Testis (tissue), 3 donors: Measurements from ENCODE around the gene AK9. TPM values are rescaled to one million over a fixed set of nuclear protein-coding genes. Genes with fewer than 3 reads are reported as not detected.

ENCODE experiments used
- DNase-seq: peaks from one replicate; pipeline ENCODE4 v3.0.0-alpha.2; 2019
- H3K27ac ChIP-seq, 2 donors: fragments of 200-600 bp; sonication (generic); one replicate each; pipeline ENCODE4 v1.5.1; 2019
- H3K27me3 ChIP-seq: fragments of 200-600 bp; sonication (generic); one replicate; pipeline ENCODE4 v1.5.1; 2019
- H3K36me3 ChIP-seq: fragments of 200-600 bp; sonication (generic); one replicate; pipeline ENCODE4 v1.5.1; 2017; ENCODE audit warnings: low read depth; ENCODE audit errors: missing control alignments
- H3K4me1 ChIP-seq: fragments of 200-600 bp; sonication (generic); one replicate; pipeline ENCODE4 v1.5.1; 2019
- H3K4me3 ChIP-seq, 2 donors: fragments of 200-600 bp; sonication (generic); one replicate each; pipeline ENCODE4 v1.5.1; 2017 to 2019
- H3K9me3 ChIP-seq: fragments of 200-600 bp; sonication (generic); one replicate; pipeline ENCODE4 v1.5.1; 2017
- POLR2A ChIP-seq: fragments of 450-650 bp; IDR thresholded peaks from one replicate; pipeline ENCODE4 v1.6.1; 2017; ENCODE audit warnings: antibody characterized with exemption, mild to moderate bottlenecking, moderate library complexity
- WGBS, 2 donors: methylation state at CpG; one replicate each; pipeline ENCODE4 v1.1.5; 2018; 5-methylcytosine and 5-hydroxymethylcytosine counted together
- intact Hi-C: fragments of 100-400 bp; cut with DNase I; formaldehyde crosslinking; loops from one replicate; pipeline ENCODE4 v1.15.1; 2023; ENCODE audit warnings: low total_unique reads
- polyA plus RNA-seq: library from polyadenylated mRNA; stranded (reverse); fragments of 350-450 nt; fragmentation: Illumina TruSeq; extraction: RNeasy Lipid Tissue Mini Kit (QIAGEN cat#74804); gene quantifications from one replicate; pipeline ENCODE4 v1.2.3, GENCODE V29; 2014; ENCODE audit warnings: low read depth, low replicate concordance; ENCODE audit not compliant: insufficient read depth
- total RNA-seq, 2 donors: library from RNA; depleted of rRNA; stranded (reverse); fragments of >200 nt; gene quantifications; one replicate each; pipeline ENCODE4 v1.2.3, GENCODE V29; 2016
- TF ChIP-seq, protein P1 (sequence below), 3 experiments: fragments of 450-650 bp in 2 of 3; fragments of 200-600 bp in 1 of 3; sonication (generic) in 1 of 3; IDR thresholded peaks; one replicate each; pipeline ENCODE4 v1.5.1; 2016 to 2019; ENCODE audit warnings: antibody characterized with exemption in 3 of 3, mild to moderate bottlenecking in 2 of 3, moderate library complexity in 1 of 3

The AK9 gene
- total and polyA plus RNA-seq, 3 donors from 2014 or later: 15.2 to 49.4 (median 33.6) TPM

DNA sequence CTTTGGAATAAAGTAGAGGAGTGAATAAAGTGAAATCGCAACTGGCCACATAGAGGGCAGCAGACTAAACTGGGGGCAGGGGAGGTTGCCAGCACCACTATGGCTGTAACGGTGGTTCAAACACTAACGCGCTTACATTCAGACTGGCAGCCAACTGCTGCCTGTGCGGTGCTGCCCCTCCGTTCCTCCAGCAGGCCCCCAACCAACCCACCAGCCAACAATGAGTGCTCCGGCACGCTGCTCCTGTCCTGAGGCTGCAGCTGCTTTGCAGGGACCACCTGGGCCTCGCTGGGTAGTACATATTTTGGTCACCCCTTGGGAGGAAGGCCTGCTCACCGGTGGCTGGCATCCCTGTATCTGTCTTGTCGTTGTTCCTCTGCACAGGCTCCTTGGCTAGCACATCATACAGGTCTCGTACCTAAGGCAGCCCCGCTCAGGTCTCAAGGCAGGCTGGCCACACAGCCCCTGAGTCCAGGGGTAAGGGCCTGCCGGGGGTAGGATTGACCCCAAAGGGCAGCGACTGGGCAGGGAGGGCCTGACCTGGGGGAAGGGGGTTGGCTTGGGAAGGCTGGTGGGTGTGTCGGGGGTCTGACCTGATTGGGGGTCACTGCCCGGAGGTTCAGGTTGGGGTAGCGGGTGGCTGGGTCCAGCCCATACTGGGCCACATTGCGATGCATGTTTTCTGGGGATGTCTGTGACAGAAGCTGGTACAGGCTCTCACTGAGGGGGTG, 241.8 kb downstream of the AK9 start:
- Histone ChIP-seq H3K36me3 (no peaks in the 10 kb centered on the region), H3K4me3 (no peak overlapping the region), H3K27ac (no peak overlapping the region), H3K9me3 (no peaks in the 10 kb centered on the region), H3K27me3 (no peaks in the 10 kb centered on the region), H3K4me1 (peaks cover 6% of the 10 kb centered on the region)
- no peak for TF ChIP-seq POLR2A
- TF ChIP-seq, protein P1, sequence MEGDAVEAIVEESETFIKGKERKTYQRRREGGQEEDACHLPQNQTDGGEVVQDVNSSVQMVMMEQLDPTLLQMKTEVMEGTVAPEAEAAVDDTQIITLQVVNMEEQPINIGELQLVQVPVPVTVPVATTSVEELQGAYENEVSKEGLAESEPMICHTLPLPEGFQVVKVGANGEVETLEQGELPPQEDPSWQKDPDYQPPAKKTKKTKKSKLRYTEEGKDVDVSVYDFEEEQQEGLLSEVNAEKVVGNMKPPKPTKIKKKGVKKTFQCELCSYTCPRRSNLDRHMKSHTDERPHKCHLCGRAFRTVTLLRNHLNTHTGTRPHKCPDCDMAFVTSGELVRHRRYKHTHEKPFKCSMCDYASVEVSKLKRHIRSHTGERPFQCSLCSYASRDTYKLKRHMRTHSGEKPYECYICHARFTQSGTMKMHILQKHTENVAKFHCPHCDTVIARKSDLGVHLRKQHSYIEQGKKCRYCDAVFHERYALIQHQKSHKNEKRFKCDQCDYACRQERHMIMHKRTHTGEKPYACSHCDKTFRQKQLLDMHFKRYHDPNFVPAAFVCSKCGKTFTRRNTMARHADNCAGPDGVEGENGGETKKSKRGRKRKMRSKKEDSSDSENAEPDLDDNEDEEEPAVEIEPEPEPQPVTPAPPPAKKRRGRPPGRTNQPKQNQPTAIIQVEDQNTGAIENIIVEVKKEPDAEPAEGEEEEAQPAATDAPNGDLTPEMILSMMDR (IDR thresholded peaks at IDR 0.05): no peak
- DNase-seq: no peak
- intact Hi-C loops: no loop called here
- 90 to 94% methylated on average over 12 to 19 of the region's 19 CpGs for WGBS, 2 donors

DNA sequence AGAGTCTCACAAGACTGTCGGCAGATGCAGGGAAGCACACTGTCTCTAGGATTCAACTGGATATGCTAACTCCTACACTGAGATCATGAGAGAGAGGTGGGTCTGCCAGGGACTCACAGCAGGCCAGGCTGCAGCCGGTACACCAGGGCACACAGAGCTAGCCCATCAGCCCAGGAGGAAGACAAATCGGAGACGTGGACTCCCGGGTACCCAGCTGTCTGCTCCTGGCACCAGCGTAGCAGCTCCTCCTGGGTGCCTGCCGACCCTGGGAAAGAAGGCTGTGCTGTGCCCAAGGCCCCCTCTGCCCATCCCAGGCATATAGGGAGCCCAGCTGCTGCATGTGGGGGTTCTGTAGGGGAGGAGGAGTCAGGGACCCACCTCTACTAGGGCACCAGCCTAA, 242.4 kb downstream of the AK9 start:
- DNase-seq: no peak
- no peaks in the 10 kb centered on the region for H3K9me3 ChIP-seq
- 73 to 87% methylated on average over 7 of the region's 7 CpGs for WGBS, 2 donors
- no peaks in the 10 kb centered on the region for H3K27me3 ChIP-seq
- H3K4me1 ChIP-seq: peaks cover 1% of the 10 kb centered on the region
- no peak overlapping the region for H3K4me3 ChIP-seq
- TF ChIP-seq POLR2A: no peak
- TF ChIP-seq, protein P1 (IDR thresholded peaks at IDR 0.05): no peak
- intact Hi-C loops: no loop called here
- H3K27ac ChIP-seq: no peak overlapping the region
- H3K36me3 ChIP-seq: no peaks in the 10 kb centered on the region

- Histone ChIP-seq H3K27ac (no peak overlapping the region), H3K27me3 (no peaks in the 10 kb centered on the region), H3K36me3 (no peaks in the 10 kb centered on the region), H3K4me3 (no peak overlapping the region), H3K4me1 (no peaks in the 10 kb centered on the region), H3K9me3 (no peaks in the 10 kb centered on the region)
- TF ChIP-seq, protein P1 (IDR thresholded peaks at IDR 0.05): no peak
- no peak for TF ChIP-seq POLR2A
- DNase-seq: no peak
- WGBS, 2 donors: 89% methylated on average over 5 to 8 of the region's 8 CpGs
- intact Hi-C loops: no loop called here
Observed at GRCh38 chr6:109447878-109448555, 243.0 kb downstream of the AK9 start.

GRCh38 chr6:109447087-109447486, 243.9 kb downstream of the AK9 start:
- Histone ChIP-seq H3K27me3 (no peaks in the 10 kb centered on the region), H3K9me3 (no peaks in the 10 kb centered on the region), H3K27ac (no peak overlapping the region), H3K4me1 (no peaks in the 10 kb centered on the region), H3K36me3 (no peaks in the 10 kb centered on the region), H3K4me3 (no peak overlapping the region)
- no peak for TF ChIP-seq POLR2A
- TF ChIP-seq, protein P1 (IDR thresholded peaks at IDR 0.05): no peak
- no peak for DNase-seq
- 77 to 90% methylated on average over 2 to 10 of the region's 10 CpGs for WGBS, 2 donors
- intact Hi-C loops: no loop called here
